Raji (cell line): Measurements from ENCODE around the gene CD300E.

Experiments
- POLR2A ChIP-seq: IDR thresholded peaks from 2 replicates; pipeline ENCODE4 v1.6.1; 2011; ENCODE audit warnings: low read depth, low read length, control low read depth; ENCODE audit not compliant: insufficient read depth

Gene CD300E

DNA sequence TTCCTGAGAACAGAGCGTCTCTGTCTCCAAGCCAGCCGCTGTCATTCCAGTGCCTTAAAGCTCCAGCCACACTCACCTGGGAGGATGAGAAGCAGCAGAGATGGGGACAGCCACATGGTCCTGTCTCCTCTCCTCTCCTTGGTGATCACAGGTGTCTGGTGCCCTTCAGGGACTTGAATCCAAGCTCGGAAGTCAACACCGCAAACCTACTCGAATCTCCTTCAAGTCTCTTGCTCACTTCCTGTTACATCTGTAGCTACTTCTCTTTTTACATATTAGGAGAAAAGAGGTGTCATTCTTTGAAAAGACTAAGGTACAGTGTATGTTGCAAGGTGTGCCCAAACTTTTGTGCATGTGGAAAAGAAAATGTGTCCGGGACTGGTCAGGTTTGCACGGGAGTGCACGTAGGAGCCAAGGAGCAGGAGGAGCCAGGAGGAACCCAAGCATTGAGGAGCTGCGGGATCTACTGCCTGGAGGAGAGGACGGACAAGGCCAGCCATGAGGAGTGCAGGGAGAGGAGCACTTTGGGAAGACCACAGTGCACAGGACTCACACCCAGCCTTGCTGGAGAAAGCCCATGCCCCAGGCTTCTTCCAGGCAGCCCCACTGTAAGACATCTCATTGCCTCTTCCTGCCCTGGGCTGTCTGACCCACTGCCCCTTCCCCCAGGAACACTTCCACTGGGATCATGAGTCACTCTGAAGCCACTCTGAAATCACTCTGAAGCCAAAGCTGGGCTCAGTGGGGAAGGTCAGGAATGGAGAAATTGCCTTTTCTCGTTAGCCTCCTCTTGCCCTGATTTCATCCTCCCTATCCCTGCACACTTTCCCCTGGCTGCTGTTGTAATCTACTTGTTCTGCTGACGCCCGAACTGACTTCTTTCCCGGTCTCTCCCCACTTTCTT lies 31.2 kb downstream of the CD300E start, which contains the start of gene CD300LD:
TSS of gene CD300LD (minus strand) at position 197 of the 904 bp plus-strand sequence. CDS start at position 116, 81 bp downstream.
- TF ChIP-seq POLR2A = no peak

DNA sequence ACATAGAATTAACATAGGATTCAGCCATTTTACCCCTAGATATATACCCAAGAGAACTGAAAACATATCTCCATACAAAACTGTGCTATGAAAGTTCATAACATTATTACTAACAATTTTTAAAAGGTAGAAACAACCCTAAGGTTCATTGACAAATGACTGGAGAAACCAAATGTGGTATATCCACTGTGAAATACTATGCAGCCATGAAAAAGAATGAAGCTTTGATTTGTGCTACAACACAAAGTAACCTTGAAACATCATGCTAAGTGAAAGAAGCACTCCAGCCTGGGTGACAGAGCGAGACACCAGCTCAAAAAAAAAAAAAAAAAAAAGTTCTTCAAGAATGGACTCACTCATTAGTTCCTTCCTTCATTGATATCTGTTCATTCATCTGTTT lies 32.0 kb downstream of the CD300E start:
- TF ChIP-seq POLR2A = no peak

DNA sequence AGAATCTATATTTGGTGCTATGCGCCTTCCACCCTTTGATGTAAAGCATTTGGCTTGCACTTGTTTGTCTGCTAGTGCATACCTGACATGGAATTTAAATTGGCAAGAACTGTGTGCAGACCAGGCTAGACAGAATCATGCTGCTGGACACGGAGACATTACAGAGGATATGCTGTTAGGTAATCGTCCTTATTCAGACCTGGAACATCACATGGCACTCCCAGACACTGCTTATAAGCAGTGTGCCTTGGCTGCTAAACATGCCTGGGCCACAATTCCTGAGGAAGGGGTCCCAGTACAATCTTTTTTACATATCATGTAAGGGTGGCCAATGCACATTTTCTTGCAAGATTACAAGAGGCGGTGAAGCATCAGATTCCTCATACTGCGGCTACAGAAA lies 37.8 kb downstream of the CD300E start:
- TF ChIP-seq POLR2A = no peak

GRCh38 chr17:74584292-74585060 lies 39.1 kb downstream of the CD300E start:
- no peak for TF ChIP-seq POLR2A

DNA sequence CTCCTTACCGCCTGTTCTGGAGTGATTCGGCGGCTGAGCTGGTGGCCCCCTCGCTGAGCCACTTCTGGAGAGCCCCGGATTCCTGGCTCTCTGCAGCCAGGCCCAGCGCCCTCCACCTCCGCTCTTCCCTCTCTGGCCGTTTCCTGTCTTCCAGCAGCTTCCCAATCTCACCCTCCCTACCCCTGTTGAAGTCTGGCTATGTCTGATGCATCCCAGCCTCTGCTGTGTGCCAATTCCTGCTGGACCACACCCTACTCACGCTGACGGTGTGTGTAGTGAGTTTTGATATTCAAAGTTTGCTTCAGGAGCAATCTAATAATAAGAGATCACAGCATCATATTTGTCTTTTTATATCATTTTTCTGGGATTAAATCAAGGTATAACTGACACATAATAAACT lies 40.9 kb downstream of the CD300E start:
- no peak for TF ChIP-seq POLR2A

DNA sequence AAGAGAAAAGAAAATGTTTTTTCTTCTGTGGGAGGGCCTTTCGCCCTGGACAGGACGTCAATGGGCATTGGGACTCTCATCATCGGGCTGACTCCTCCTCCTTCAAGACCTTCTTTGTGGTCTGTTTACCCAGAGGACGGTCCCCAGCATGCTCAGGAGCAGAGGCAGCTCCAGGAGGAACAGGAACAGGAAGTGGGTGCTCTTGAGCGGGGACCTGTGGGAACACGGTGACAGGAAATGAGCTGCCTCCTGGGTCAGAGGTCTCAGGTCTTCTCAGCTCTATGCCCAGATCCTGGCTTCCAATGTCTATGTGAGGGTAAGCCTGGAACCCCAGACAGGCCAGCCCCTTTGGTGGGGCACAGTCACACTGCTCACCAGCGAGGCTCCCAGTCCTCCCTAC lies 43.6 kb downstream of the CD300E start:
- no peak for TF ChIP-seq POLR2A

DNA sequence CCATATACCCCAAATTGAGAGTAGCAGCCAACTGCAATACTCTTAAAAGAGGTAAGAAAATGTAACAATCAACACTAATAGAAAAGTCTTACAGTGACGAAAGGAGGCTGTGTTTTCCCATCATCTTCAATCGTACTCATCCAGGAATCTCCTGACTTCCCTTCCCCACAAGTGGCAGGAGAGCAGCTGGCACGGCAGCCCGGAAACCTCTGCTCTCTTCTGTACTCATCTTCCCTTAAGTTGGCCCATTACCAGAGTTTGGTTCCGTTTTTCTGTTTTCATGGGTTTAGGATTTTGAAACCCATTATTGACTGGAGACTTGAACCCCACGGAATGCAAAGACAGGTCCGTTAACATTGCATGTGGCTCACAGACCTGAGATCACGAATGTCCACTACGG lies 44.6 kb downstream of the CD300E start:
- no peak for TF ChIP-seq POLR2A

DNA sequence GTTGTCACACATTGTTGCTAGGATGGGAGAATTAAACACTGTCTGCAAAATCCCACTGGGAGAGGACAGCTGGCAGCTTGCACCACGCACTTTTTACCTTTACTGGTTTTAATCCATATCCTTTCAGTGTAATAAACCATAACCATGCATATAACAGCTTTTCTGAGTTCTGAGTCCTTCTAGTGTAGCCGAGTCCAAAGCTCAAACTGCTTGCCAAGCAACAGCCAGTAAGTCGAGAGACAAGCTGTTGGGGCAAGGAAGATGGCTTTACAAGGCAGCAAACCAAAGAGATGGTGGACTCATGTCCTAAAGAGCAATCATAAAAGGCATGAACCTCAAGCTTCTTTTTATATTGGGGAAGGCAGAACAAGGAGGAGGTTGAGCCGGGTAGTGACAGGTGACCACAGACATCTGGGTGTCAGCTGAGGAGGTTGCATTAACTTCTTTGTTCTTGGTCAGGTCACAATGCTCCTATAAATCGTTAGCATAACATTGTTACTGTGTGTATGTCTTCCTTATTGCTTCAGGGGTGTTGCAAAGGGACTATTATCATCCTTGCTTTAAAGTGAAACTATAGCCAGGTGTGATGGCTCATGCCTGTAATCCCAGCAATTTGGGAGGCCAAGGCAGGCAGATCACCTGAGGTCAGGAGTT lies 48.9 kb downstream of the CD300E start:
- TF ChIP-seq POLR2A = no peak

DNA sequence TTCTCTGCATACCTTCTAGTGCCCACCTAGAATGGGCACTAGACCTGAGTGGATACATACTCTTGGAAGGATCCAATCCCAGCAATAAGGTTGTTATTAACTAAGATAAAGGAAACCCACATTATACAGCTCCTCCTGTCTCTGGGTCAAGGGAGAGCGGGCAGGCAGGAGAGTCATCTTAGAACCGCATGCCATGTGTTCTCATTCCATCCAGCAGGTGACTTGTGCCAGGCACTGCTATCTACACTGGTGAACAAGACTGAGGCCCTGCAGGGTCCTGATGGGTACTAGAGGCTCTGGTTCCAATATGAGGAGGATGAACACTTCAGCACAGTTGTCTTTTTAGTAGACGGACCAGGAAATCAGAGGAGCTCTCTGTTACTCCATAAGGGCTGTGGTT lies 50.4 kb downstream of the CD300E start:
- TF ChIP-seq POLR2A = no peak

DNA sequence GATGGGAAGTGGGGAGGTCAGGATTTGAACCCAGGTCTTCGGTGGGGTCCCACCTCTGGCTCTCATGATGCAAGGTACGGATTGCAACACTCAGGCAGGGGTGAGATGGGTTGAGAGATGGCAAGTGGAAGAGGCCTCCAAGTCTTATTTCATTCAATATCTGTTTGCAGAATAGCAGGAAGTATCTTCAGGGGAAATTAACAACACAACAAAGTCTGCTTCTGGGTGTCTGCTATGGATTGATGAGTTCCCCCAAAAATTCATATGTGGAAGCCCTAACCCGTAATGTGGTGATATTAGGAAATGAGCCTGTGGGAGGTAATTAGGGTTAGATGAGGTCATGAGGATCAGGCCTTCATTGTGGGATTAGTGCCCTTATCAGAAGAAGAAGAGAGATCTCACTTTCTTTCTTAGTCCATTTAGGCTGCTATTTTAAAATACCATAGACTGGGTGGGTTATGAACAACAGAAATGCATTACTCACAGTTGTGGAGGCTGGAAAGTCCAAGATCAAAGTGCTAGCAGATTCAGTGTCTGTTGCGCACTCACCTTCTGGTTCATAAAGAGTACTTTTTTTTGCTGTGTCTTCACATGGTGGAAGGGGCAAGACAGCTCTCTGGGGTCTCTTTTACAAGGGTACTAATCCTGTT lies 51.8 kb downstream of the CD300E start:
- TF ChIP-seq POLR2A = no peak

- no peak for TF ChIP-seq POLR2A
Observed at GRCh38 chr17:74569020-74570003, 54.2 kb downstream of the CD300E start.

GRCh38 chr17:74568106-74568873 lies 55.2 kb downstream of the CD300E start:
- no peak for TF ChIP-seq POLR2A

GRCh38 chr17:74567397-74567796 lies 56.1 kb downstream of the CD300E start, which contains the start of gene CD300H:
Gene CD300H (minus strand): TSS chr17:74567509.
- TF ChIP-seq POLR2A = no peak

- TF ChIP-seq POLR2A = no peak
Observed at GRCh38 chr17:74566132-74566753, 57.3 kb downstream of the CD300E start.
